Head of caudate nucleus (tissue), 42 donors: Measurements from ENCODE around the gene CPA4.
"Not testable (repeated sequence)": the region's sequence is repeated elsewhere in the genome, so short reads cannot be mapped to it uniquely, and the experiment has no call there.

ENCODE experiments used
- DNase-seq, 42 donors: peaks; one replicate each; pipeline versions ENCODE4 v3.0.0 to v3.0.0-alpha.2; 2020 to 2021; ENCODE audit warnings: mixed read lengths in 7 of 42
- intact Hi-C: fragments of 100-400 bp; cut with DNase I; formaldehyde crosslinking; loops from one replicate; pipeline ENCODE4 v1.15.0; 2022

The CPA4 gene

DNA sequence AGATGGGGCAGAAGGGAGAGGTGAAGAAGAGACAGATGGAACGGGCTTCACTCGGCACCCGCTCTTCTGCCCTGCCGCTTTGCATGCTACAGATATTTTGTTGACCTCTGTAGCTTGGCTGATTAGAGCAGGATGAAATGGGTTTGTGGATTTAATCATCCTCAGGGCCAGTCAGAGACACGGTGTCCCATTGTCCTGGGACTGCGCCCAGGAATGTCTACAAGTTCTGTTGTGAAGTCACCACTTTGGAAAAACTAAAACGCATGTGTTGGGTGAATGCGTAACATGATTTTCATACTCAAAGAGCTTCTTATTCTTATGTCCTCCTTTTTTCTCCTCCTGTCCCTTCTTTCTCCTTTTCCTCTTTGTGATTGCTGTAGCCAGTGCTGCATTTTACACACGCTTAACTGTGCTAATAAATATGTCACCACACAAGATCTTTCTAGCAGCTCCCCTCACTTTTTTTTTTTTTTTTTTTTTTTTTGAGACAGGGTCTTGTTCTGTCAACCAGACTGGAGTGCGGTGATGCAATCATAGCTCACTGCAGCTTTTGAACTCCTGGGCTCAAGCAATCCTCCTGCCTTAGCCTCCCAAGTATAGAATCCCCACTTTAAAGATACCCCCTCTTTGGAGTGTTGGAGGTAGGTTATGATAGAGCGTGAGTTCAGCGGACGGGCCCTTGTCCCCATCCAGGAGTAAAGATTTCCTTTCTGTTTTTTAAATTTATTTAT is 3.4 kb downstream of the CPA4 start:
- intact Hi-C loops, result no loop called here
- DNase-seq, result no peak

DNA sequence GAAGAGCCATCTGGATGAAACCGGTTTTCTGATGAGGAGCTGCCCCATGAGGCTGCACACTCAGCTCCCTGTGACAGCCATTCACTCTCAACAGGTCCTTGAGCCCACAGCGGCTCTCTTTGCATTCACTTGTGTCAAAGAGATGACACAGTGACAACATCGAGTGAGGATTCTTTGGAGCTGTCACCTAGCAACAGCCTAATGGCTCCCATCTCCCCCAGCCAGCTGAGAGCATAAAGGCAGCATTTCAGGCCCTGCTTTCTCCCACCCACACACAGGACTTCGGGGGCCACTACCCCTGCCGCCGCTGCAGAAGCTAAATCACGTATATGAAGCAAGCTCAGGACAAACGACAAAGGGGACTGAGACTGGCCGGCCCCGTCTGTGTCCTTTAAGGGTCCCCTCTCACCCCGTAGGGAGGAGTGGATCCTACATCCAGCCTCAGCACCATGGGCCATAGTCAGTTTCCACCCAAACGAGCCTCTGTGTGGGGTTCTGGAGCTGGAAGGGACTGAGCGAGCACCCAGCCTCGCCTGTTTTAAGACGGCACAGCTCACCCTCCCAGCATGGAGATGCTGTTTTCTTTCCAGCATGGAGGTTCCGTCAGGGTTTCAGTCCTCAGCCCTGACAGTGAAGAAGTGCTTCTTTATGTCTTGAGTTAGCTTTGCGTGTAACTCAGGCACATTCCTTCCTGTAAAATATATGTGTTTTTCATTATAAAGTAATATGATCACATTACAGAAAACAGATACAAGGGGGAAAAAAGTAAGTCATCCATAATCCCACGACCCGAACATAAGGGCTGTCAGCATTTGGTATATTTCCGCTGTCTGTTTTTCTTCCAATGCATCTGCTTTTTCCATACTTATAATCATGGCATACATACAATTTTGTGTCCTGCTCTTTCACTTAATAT is 4.9 kb downstream of the CPA4 start:
- intact Hi-C loops, result no loop called here
- DNase-seq, result no peak

DNA sequence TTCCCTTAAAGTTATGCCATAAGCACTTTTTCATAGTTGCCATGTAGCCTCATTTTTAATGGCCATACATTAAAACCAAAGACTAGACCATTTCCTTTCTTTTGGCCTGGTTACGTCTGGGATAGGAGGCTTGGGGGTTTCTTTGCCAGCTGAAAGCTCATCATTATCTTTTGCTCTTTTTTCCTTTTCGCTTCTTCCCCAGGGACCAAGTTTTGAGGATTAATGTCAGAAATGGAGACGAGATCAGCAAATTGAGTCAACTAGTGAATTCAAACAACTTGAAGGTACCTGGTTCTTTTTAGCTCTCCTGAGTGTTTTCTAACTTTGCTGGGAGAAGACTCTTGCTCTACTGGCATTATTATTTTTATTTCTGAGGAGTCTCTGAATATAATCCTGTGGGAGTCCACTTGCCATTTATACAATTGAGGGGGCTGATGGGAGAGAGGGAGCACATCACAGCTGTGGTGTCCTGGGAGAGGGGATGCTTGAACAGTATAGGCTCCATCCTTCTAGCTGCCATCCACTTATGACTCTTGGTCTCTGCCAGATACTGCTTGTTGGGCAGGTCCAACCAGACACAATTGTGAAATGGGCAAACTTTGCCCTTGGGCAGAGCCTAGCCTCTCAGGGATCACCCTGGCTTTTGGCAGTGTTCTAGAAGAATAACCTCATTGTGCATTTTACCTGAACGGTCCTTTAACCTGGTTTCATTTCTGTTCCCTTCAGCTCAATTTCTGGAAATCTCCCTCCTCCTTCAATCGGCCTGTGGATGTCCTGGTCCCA is 5.8 kb downstream of the CPA4 start:
- intact Hi-C loops, result no loop called here
- DNase-seq, result no peak

DNA sequence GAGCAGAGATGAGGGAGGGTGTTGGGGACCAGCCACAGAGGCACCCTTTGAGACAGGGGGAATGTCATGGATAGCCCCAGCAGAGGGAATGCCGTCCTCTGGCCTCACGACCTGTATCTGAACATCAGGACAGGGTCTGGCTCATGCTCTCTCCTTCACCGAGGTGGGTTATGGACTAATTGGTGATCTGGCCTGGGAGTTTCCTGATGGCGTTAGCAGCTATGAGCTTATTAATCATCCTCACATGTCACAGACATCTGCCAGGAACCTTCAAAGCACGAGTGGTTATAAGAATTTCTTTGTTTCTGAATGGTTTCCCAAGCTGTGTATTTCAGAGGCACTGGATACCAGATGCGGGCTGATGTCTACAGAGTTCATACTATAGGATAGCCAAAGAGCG is 6.9 kb downstream of the CPA4 start:
- intact Hi-C loops, result no loop called here
- no peak for DNase-seq

DNA sequence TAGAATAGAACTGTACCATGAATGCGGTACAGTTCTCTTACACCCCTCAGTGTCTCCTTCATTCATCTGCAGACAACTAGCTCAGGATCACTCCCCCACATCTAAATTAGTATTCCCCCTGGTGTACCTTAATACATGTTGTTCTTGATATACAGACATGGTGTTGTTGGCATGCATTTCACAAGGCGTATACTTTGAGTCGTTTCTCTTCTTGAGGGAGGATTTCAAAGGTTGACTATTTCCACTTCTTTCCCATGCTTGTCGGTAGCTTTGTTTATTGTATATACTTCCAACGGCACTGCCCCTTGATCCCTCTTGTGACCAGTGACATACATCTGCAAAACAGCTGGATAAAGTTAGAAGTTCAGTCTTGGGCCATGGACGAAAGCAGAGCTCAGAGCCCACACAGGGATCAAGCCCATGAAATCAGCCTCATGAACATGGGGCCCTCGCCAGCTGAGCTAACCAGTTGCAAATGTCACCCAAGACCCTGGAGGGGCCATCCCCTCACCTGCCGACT is 8.6 kb downstream of the CPA4 start:
- intact Hi-C loops, result no loop called here

DNA sequence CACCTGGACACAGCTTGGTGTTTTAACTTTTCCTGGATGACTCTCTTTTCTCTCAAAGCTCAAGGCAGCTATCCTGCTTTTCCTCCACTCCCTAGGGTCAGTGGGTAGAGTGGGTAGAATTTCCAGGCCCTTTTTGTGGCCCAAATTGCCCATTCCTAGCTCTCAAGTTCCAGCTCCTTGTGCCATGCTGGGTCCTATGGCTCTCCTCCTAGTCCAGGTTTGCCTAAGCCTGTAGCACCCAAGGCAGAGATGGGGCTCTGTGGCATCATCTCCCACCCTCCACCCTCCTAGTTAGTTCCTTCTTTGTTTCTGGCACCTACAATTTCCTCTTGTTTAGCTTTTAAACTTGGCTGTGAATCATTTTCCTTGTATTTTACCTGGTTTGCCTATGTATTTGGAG is 9.7 kb downstream of the CPA4 start:
- intact Hi-C loops, result no loop called here
- DNase-seq, result no peak

More for the DNA sequence above, 8.6 kb downstream of the CPA4 start:
- no peak for DNase-seq

DNA sequence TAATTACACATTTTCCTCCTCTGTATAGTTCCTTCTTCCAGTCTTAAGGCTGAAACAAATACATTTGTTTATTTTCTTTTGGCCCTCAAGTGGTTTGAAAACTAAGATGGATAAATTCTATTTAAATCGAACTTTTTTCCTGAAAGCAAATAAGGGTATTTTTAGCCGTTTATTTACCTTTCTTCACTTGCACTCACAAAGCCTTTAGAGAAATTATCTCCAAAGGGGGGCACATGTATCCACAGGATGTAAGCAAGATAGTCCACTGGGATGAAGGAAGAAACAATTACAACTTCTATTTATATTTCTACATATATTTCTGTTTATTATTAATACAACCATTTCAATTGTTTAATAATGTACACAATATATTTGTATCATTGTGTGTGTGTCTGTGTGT is 10.2 kb downstream of the CPA4 start:
- no peak for DNase-seq
- intact Hi-C loops, result no loop called here

DNA sequence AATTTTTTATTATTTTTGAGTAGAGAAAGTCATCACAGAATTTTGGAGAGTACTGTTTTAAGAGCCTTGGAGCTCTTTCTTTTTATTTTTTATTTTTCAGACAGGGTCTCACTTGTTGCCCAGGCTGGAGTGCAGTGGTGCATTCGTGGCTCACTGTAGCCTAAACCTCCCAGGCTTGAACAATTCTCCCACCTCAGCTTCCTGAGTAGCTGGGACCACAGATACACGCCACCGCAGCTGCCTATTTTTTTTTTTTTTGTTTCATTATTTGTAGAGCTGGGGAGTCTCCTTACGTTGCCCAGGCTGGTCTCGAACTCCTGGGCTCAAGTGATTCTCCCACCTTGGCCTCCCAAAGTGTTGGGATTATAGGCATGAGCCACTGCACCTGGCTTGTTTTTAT is 10.6 kb downstream of the CPA4 start:
- no peak for DNase-seq
- intact Hi-C loops, result no loop called here

DNA sequence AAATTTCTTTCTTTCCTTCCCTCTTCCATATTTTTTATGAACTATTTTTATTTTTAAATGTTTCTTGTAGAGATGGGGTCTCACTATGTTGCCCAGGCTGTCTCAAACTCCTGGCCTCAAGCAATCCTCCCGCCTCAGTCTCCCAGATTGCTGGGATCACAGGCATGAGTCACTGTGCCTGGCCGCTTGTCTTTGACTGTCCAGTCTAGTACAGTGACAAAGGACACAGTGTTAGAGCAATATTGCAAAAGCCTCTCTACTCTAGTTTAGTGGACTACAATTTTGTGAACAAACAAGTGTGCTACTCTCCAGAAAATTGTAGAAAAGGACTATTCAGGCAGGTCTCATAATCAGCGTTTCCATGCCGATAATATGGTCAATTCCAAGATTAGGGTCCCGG is 11.0 kb downstream of the CPA4 start:
- peak in 3 of 42 donors; percentile 5 to 47 (median 38) for DNase-seq
- intact Hi-C loops, result no loop called here

DNA sequence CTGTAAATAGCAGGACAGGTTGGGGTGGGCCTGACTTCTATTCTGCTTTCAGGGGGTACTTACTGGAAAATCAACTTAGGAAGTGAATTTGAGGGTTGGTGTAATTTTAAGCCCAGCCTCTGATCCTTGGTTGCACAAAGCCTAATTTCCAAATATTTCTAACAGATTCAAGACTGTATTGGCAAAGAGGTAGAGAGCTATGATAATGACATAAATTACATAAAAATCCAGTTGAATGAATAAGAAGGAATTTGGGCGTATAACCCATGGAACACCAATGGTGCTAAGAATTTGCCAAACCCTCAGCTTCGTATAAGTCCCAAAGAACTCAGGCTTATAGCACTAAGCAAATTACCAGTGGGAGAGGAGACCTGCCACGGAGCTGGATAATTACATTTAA is 11.9 kb downstream of the CPA4 start:
- intact Hi-C loops, result no loop called here
- DNase-seq, result no peak

DNA sequence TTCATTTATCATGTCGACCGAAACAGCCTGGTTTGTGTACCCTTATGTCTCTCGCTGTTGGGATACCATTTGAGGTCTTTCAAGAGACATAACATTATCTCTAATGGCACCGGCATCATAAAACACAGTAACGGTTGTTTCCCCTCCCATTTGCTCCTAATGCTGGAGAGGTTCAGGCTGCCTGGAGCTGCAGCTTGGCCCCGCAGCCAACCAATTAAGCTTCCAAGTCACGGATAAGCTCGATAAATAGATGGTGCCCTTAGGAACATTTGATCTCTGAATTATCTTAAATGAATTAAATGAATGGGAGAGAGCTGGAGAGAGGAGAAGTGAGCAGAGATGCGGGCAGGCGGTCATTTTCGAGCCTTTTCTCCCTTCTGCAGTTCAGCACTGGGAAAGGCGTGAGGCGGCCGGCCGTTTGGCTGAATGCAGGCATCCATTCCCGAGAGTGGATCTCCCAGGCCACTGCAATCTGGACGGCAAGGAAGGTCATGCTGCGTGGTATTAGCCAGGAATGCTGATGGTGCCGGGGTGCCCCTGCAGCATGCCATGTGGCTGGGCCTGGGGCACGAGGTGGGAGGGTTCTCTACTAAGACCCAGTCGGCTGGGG is 12.6 kb downstream of the CPA4 start:
- no peak for DNase-seq
- intact Hi-C loops, result no loop called here

DNA sequence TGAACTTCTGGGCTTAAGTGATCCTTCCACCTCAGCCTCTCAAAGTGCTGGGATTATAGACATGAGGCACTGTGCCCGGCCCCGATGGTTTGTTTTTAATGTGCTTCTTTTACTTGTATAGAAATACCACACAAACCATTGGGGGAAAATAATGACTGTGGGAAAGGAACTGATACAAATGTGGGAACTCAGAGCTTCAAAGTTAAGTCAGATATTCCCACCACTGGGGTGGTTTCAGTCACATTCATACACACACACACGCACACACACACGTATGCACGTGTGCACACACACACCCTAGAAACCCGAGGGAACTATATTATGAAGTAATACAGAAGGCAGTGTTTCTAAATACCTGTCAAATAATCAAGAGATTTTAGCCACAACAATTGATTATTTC is 17.0 kb downstream of the CPA4 start:
- DNase-seq, result no peak
- intact Hi-C loops, result no loop called here

DNA sequence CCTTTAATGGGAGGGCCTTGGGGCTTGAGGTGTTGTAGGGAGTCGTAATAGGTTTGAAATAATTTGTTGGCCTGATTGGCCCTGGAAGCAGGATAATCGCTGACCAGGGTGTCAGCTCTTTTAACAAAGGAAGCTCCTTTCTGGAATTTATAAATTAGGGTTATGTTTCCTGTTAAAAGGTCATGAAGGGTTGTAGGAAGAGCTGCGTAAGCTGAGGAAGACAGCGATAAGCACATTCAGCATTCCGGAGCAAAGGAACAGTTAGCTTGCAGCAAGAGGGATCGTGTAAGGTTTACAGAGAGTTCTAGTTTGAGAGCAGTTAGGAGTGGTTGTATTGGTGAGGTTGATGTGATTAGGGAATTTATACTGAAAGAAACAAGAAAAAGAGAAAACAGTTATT is 21.3 kb downstream of the CPA4 start:
- intact Hi-C loops, result no loop called here
- DNase-seq, result no peak

DNA sequence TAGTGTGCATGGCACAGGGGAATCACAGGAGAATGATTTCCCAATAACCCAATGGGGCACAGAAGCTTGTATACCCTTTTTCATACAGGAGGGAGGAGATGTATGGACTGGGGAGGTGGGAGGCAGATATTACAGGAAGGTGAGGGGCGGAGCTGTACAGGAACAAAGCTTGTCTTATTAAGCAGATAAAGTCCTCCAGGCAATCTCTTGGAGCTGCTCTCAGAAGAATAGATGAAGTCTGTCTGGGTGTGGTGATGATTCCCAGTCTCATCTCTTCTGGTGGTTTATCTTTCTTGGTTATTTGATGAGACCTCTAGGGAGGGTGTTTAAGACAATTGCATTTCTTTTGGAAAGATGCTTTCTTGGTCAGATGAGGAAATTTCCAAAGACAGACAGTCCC is 26.6 kb downstream of the CPA4 start:
- DNase-seq, result no peak
- intact Hi-C loops, result no loop called here

DNA sequence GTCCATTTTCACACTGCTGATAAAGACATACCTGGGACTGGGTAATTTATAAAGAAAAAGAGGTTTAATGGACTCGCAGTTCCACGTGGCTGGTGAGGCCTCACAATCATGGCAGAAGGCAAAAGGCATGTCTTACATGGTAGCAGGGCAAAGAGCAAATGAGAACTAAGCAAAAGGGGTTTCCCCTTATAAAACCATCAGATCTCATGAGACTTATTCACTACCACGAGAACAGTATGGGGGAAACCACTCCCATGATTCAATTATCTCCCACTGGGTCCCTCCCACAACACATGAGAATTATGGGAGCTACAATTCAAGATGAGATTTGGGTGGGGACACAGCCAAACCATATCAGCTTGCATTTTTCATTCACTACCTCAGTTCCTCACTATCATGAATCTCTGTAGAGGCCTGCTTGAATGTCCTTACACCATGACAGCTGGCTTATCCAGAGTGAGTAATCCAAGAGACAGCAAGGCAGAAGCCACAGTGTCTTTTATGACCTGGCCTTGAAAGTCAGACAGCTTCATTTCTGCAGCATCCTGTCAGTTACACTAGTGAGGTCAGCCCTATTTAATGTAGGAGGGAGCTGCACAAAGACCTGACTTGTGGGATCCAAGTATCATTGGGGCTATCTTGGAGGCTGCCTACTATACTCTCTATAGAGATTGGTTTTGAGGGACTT is 28.7 kb downstream of the CPA4 start:
- intact Hi-C loops, DNase-seq: not testable (repeated sequence)

DNA sequence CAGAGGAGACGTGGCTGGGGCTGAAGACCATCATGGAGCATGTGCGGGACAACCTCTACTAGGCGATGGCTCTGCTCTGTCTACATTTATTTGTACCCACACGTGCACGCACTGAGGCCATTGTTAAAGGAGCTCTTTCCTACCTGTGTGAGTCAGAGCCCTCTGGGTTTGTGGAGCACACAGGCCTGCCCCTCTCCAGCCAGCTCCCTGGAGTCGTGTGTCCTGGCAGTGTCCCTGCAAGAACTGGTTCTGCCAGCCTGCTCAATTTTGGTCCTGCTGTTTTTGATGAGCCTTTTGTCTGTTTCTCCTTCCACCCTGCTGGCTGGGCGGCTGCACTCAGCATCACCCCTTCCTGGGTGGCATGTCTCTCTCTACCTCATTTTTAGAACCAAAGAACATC is 29.7 kb downstream of the CPA4 start:
- intact Hi-C loops, result no loop called here
- no peak for DNase-seq

DNA sequence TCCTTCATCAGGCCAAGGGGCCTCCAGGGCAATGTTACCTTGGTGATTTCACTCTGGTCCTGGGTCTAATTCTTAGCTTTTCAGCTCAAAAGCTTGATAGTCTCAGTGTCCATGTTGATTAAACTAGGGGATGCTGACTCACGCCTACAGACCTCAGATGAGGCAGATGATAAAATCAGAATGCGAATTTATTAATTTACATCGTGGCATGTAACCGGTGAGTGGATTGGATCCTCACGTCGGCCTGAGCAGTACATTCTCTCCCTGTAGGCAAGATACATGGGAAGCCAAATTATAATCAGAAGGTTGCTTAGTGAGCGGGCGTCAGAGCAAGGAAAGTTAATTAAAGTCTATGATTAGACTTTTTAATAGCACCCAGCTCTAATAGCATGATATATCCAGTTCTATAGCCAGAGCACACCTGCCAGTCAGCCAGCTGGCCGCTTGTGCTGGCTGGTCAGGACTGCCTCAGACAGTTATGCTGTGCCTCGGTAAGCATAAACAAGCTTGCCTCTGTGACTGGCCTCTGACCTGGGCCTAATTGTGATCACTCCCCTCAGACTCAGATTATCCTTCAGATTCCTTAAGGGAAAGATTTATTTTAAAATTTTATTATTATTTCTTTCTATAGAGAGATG is 31.5 kb downstream of the CPA4 start:
- DNase-seq, result no peak
- intact Hi-C loops, result no loop called here

DNA sequence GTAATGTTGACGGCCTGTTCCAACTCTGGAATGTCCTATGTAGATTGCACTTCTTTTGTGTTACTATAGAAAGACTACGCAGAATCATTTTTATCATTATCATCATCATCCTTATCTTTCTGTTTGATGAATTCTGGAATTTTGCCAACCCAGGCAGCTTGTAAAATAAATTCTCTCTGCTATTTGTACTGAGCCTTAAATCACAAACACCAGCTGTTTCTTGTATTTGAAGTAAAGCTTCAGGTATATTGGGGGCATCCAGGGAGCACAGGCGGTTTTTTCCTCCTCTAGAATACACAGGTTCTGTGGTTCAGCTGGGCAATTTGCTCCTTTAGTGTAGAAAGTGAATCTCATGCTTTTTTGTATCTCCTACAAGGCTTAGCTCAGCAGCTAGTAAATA is 36.7 kb downstream of the CPA4 start:
- intact Hi-C loops, result no loop called here
- no peak for DNase-seq
